Testis (tissue), 2 donors: ENCODE data around the gene CD300LF.

Experiments
- CTCF ChIP-seq, 3 experiments: fragments of 450-650 bp in 2 of 3; fragments of 200-600 bp in 1 of 3; sonication (generic) in 1 of 3; IDR thresholded peaks; one replicate each; pipeline ENCODE4 v1.5.1; 2016 to 2019; ENCODE audit warnings: antibody characterized with exemption in 3 of 3, mild to moderate bottlenecking in 2 of 3, moderate library complexity in 1 of 3
- POLR2A ChIP-seq: fragments of 450-650 bp; IDR thresholded peaks from one replicate; pipeline ENCODE4 v1.6.1; 2017; ENCODE audit warnings: antibody characterized with exemption, mild to moderate bottlenecking, moderate library complexity

- TF ChIP-seq CTCF (IDR thresholded peaks at IDR 0.05) (no peak), POLR2A (no peak)
Observed at GRCh38 chr17:74686761-74687160, 26.0 kb downstream of the CD300LF start.
